HG02571 (cell line): ENCODE measurements around the gene DOCK4.

Experiments used
- ATAC-seq: cut with Tn5 transposase; IDR thresholded peaks from one replicate; pipeline ENCODE4 v1.9.1; 2021; ENCODE audit warnings: mild to moderate bottlenecking, moderate library complexity; ENCODE audit not compliant: unreplicated experiment

Gene DOCK4

GRCh38 chr7:112215787-112216186 is 9.6 kb upstream of the DOCK4 start:
- no peak for ATAC-seq

- no peak for ATAC-seq
These were observed 8.7 kb upstream of the DOCK4 start for GRCh38 chr7:112214883-112215282.

- no peak for ATAC-seq
These were observed 8.1 kb upstream of the DOCK4 start for GRCh38 chr7:112214268-112214667.

- no peak for ATAC-seq
These were observed 7.5 kb upstream of the DOCK4 start for GRCh38 chr7:112213735-112214134.

- ATAC-seq: no peak
These were observed 6.4 kb upstream of the DOCK4 start for GRCh38 chr7:112212571-112212970.

GRCh38 chr7:112211348-112211907 is 5.2 kb upstream of the DOCK4 start:
- no peak for ATAC-seq

- ATAC-seq: no peak
These were observed 1.6 kb upstream of the DOCK4 start for GRCh38 chr7:112207765-112208164.

GRCh38 chr7:112206991-112207592 is 893 bp upstream of the DOCK4 start:
- no peak for ATAC-seq

GRCh38 chr7:112205343-112206237 is 609 bp downstream of the DOCK4 start:
- ATAC-seq: peak; percentile 8

GRCh38 chr7:112204499-112205342 is 1.5 kb downstream of the DOCK4 start:
- ATAC-seq: no peak

- no peak for ATAC-seq
These were observed 2.8 kb downstream of the DOCK4 start for GRCh38 chr7:112203365-112203739.

- ATAC-seq: no peak
These were observed 3.4 kb downstream of the DOCK4 start for GRCh38 chr7:112202816-112203215.

- ATAC-seq: no peak
These were observed 4.4 kb downstream of the DOCK4 start for GRCh38 chr7:112201839-112202238.

- ATAC-seq: no peak
These were observed 4.8 kb downstream of the DOCK4 start for GRCh38 chr7:112201411-112201810.

GRCh38 chr7:112199672-112200071 is 6.5 kb downstream of the DOCK4 start:
- no peak for ATAC-seq

GRCh38 chr7:112199035-112199655 is 7.1 kb downstream of the DOCK4 start:
- ATAC-seq: no peak

GRCh38 chr7:112197322-112197721 is 8.9 kb downstream of the DOCK4 start:
- no peak for ATAC-seq

GRCh38 chr7:112195717-112196116 is 10.5 kb downstream of the DOCK4 start:
- no peak for ATAC-seq

- ATAC-seq: no peak
These were observed 12.2 kb downstream of the DOCK4 start for GRCh38 chr7:112193915-112194502.
